Omental fat pad (tissue), 4 donors: ENCODE data around the gene BEST4. TPM values are rescaled to one million over a fixed set of nuclear protein-coding genes. Genes with fewer than 3 reads are reported as not detected.
"Not testable (repeated sequence)": the region's sequence is repeated elsewhere in the genome, so short reads cannot be mapped to it uniquely, and the experiment has no call there.

Source experiments
- ATAC-seq: fragments of 150-250 bp; one replicate; pipeline ENCODE4 v1.9.1; 2016; ENCODE audit warnings: mild to moderate bottlenecking, moderate library complexity; ENCODE audit not compliant: low FRiP score
- DNase-seq: peaks from one replicate; pipeline ENCODE4 v3.0.0-alpha.2; 2019; ENCODE audit warnings: low spot score
- CTCF ChIP-seq, 3 donors: fragments of 450-650 bp; IDR thresholded peaks; one replicate each; pipeline ENCODE4 v1.5.1; 2016 to 2017; ENCODE audit warnings: antibody characterized with exemption in 3 of 3, mild to moderate bottlenecking in 3 of 3, moderate library complexity in 2 of 3
- total RNA-seq, 4 donors: library from RNA; depleted of rRNA; stranded (reverse); fragments of >200 nt; gene quantifications; one replicate each; pipeline ENCODE4 v1.1.0, GENCODE V29; 2016

BEST4 gene
- total RNA-seq, 4 donors from 2014 or later: 0.24 TPM; not detected in 3

- ATAC-seq (no peak), DNase-seq (no peak)
- no peak for TF ChIP-seq CTCF (IDR thresholded peaks at IDR 0.05)
These were observed 10.8 kb upstream of the BEST4 start for GRCh38 chr1:44798481-44799365.

- not testable (repeated sequence) for ATAC-seq, DNase-seq
These were observed 9.9 kb upstream of the BEST4 start for GRCh38 chr1:44797886-44798285.

- DNase-seq: no peak
- TF ChIP-seq CTCF (IDR thresholded peaks at IDR 0.05): no peak
- ATAC-seq: no peak
These were observed 4.9 kb upstream of the BEST4 start for GRCh38 chr1:44792736-44793502.

- ATAC-seq: no peak
- DNase-seq: no peak
- no peak for TF ChIP-seq CTCF (IDR thresholded peaks at IDR 0.05)
These were observed 3.2 kb upstream of the BEST4 start for GRCh38 chr1:44790968-44791801.

GRCh38 chr1:44787506-44787905 is 464 bp downstream of the BEST4 start:
- no peak for DNase-seq
- no peak for TF ChIP-seq CTCF (IDR thresholded peaks at IDR 0.05)
- ATAC-seq: no peak

- DNase-seq (no peak), ATAC-seq (no peak)
- no peak for TF ChIP-seq CTCF (IDR thresholded peaks at IDR 0.05)
These were observed 1.0 kb downstream of the BEST4 start for GRCh38 chr1:44786841-44787426.
